GM18517 (cell line): Measurements from ENCODE around the gene SORCS3.

Source experiments
- ATAC-seq: cut with Tn5 transposase; IDR thresholded peaks from one replicate; pipeline ENCODE4 v1.9.1; 2021; ENCODE audit warnings: mild to moderate bottlenecking, moderate library complexity; ENCODE audit not compliant: unreplicated experiment

SORCS3 gene

GRCh38 chr10:104988686-104989085 lies 347.6 kb downstream of the SORCS3 start:
- no peak for ATAC-seq

- no peak for ATAC-seq
Measured at GRCh38 chr10:104989880-104990279, 348.8 kb downstream of the SORCS3 start.

- ATAC-seq, result no peak
Measured at GRCh38 chr10:104993085-104993484, 352.0 kb downstream of the SORCS3 start.

- no peak for ATAC-seq
Measured at GRCh38 chr10:105001269-105001668, 360.2 kb downstream of the SORCS3 start.

GRCh38 chr10:105010411-105011121 lies 369.5 kb downstream of the SORCS3 start:
- ATAC-seq, result no peak

GRCh38 chr10:105017116-105017515 lies 376.0 kb downstream of the SORCS3 start:
- ATAC-seq, result no peak

GRCh38 chr10:105017691-105018090 lies 376.6 kb downstream of the SORCS3 start:
- no peak for ATAC-seq

GRCh38 chr10:105023211-105024111 lies 382.4 kb downstream of the SORCS3 start:
- ATAC-seq, result no peak

GRCh38 chr10:105024184-105024583 lies 383.1 kb downstream of the SORCS3 start:
- no peak for ATAC-seq

- no peak for ATAC-seq
Measured at GRCh38 chr10:105025092-105025491, 384.0 kb downstream of the SORCS3 start.

- no peak for ATAC-seq
Measured at GRCh38 chr10:105026566-105026965, 385.5 kb downstream of the SORCS3 start.

GRCh38 chr10:105029286-105029685 lies 388.2 kb downstream of the SORCS3 start:
- ATAC-seq, result no peak

- ATAC-seq, result no peak
Measured at GRCh38 chr10:105037022-105037421, 395.9 kb downstream of the SORCS3 start.

- no peak for ATAC-seq
Measured at GRCh38 chr10:105041956-105042355, 400.9 kb downstream of the SORCS3 start.

GRCh38 chr10:105042906-105043552 lies 401.9 kb downstream of the SORCS3 start:
- no peak for ATAC-seq

- no peak for ATAC-seq
Measured at GRCh38 chr10:105044902-105045301, 403.8 kb downstream of the SORCS3 start.

GRCh38 chr10:105056413-105056812 lies 415.3 kb downstream of the SORCS3 start:
- ATAC-seq, result no peak

- no peak for ATAC-seq
Measured at GRCh38 chr10:105062951-105063350, 421.9 kb downstream of the SORCS3 start.

- no peak for ATAC-seq
Measured at GRCh38 chr10:105063796-105064195, 422.7 kb downstream of the SORCS3 start.

GRCh38 chr10:105068497-105068896 lies 427.4 kb downstream of the SORCS3 start:
- no peak for ATAC-seq

GRCh38 chr10:105070249-105070648 lies 429.2 kb downstream of the SORCS3 start:
- ATAC-seq, result no peak

- ATAC-seq, result no peak
Measured at GRCh38 chr10:105070952-105071351, 429.9 kb downstream of the SORCS3 start.
